Transverse colon (tissue), 4 donors: Measurements from ENCODE around the gene IDI1. TPM values are rescaled to one million over a fixed set of nuclear protein-coding genes. Genes with fewer than 3 reads are reported as not detected.

ENCODE experiments used
- DNase-seq: peaks from one replicate; pipeline ENCODE4 v3.0.0-alpha.2; 2019
- H3K27ac ChIP-seq, 4 donors: fragments of 200-600 bp; sonication (generic); 2 replicates each; pipeline ENCODE4 v1.5.1; 2016 to 2018; ENCODE audit warnings: inconsistent platforms in 4 of 4
- H3K27me3 ChIP-seq: fragments of 200-600 bp; sonication (generic); 2 replicates; pipeline ENCODE4 v1.5.1; 2017; ENCODE audit warnings: inconsistent platforms
- H3K36me3 ChIP-seq, 4 donors: fragments of 200-600 bp; sonication (generic); 2 replicates each; pipeline ENCODE4 v1.5.1; 2017 to 2019; ENCODE audit warnings: inconsistent platforms in 4 of 4
- H3K4me1 ChIP-seq, 4 donors: fragments of 200-600 bp; sonication (generic); 2 replicates each; pipeline ENCODE4 v1.5.1; 2017 to 2020; ENCODE audit warnings: inconsistent platforms in 4 of 4
- H3K4me3 ChIP-seq, 4 donors: fragments of 200-600 bp; sonication (generic); 1 replicate in 1 of 4; 2 replicates in 3 of 4; pipeline versions ENCODE4 v1.5.1 to v1.6.1; 2017 to 2019; ENCODE audit warnings: inconsistent platforms in 4 of 4
- H3K9me3 ChIP-seq, 2 donors: fragments of 200-600 bp; sonication (generic); 2 replicates each; pipeline ENCODE4 v1.5.1; 2017 to 2019; ENCODE audit warnings: inconsistent platforms in 2 of 2
- CTCF ChIP-seq, 5 experiments: fragments of 200-600 bp in 3 of 5; fragments of 450-650 bp in 2 of 5; sonication (generic) in 3 of 5; IDR thresholded peaks; 1 replicate in 2 of 5; 2 replicates in 3 of 5; pipeline ENCODE4 v1.5.1; 2016 to 2017; ENCODE audit warnings: antibody characterized with exemption in 5 of 5, inconsistent platforms in 3 of 5, mild to moderate bottlenecking in 2 of 5, moderate library complexity in 1 of 5
- EP300 ChIP-seq: sonication (generic); formaldehyde crosslinking; IDR thresholded peaks from one replicate; pipeline ENCODE4 v1.6.1; 2017; ENCODE audit warnings: antibody characterized with exemption, low read depth
- POLR2A ChIP-seq: fragments of 450-650 bp; IDR thresholded peaks from one replicate; pipeline ENCODE4 v1.6.1; 2016; ENCODE audit warnings: antibody characterized with exemption, mild to moderate bottlenecking, moderate library complexity
- POLR2AphosphoS5 ChIP-seq, 3 donors: sonication (generic); formaldehyde crosslinking; IDR thresholded peaks; one replicate each; pipeline ENCODE4 v1.6.1; 2016; ENCODE audit warnings: antibody characterized with exemption in 3 of 3
- WGBS, 2 donors: methylation state at CpG; one replicate each; pipeline ENCODE4 v1.1.5; 2018; ENCODE audit warnings: low coverage in 1 of 2; 5-methylcytosine and 5-hydroxymethylcytosine counted together
- in situ Hi-C, 4 donors: fragments of 200-750 bp; cut with MboI; loops; one replicate each; pipeline versions ENCODE4 v1.15.0 to v1.15.1; 2017; ENCODE audit warnings: low sequenced_read_pairs in 3 of 4, low pct_ligation_motif_present in 1 of 4, low pct_unique_long_range_greater_than_20kb in 1 of 4
- intact Hi-C: fragments of 100-400 bp; cut with DNase I; formaldehyde crosslinking; loops from one replicate; pipeline ENCODE4 v1.15.1; 2023; ENCODE audit warnings: low total_unique reads
- total RNA-seq, 4 donors: library from RNA; depleted of rRNA; stranded (reverse); fragments of >200 nt; gene quantifications; one replicate each; pipeline ENCODE4 v1.1.0, GENCODE V29; 2016

IDI1 gene
- total RNA-seq, 4 donors from 2014 or later, result 31.1 to 81.5 (median 57.1) TPM

GRCh38 chr10:1063232-1063865 is 14.4 kb upstream of the IDI1 start:
- in situ Hi-C loops (no loop called here), intact Hi-C loops (no loop called here)
- H3K9me3 ChIP-seq, result no peaks in the 10 kb centered on the region
- no peak for DNase-seq
- no peak overlapping the region for H3K4me3 ChIP-seq
- WGBS, 2 donors, result 50 to 74% methylated on average over 1 to 7 of the region's 7 CpGs
- no peaks in the 10 kb centered on the region for H3K27me3 ChIP-seq
- no peaks in the 10 kb centered on the region for H3K36me3 ChIP-seq
- TF ChIP-seq POLR2AphosphoS5 (IDR thresholded peaks at IDR 0.05), result no peak
- no peak for TF ChIP-seq POLR2A
- no peak overlapping the region for H3K27ac ChIP-seq
- H3K4me1 ChIP-seq, result peaks cover 0 to 1% (median 0%) of the 10 kb centered on the region in 4 donors

DNA sequence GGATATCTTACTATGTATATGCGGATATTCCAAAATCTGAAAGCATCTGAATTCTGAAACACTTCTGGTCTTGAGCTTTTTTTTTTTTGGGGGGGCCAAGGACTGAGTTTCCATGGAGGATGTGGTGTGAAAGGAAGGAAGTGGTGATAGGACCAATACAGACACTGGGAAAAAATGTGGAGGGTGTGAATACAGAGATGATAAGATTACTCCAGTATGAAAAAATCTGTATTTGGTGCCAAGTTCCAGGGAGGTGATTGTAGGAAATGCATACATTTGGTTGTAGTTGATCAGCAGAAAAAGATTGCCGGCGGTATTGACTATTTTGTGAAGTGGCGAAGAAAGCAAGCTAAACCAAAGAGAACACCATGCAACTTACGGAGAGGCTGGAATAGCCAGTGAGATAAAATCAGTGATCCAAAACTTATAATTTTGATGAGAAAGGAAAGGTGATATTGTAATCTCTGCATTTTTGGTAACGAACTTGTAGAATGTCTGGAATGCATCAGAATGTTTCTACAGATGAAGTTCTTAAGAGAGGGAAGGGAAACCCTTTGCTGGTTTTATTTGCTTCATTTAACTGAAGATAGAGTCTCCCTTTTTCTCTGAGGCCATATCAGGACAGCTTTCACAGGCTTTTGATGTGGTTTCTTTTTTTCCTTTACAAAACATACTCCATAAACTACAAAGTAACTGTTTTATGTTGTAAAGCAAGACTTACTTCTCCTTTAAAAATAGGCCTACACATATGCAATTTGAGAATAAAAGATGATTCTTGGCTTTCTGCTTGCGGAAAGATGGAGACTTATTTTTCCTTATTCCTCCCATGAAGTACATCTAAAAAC is 13.2 kb upstream of the IDI1 start:
- TF ChIP-seq POLR2A, result no peak
- TF ChIP-seq POLR2AphosphoS5 (IDR thresholded peaks at IDR 0.05), result no peak
- no peak for TF ChIP-seq CTCF (IDR thresholded peaks at IDR 0.05)
- no peak for TF ChIP-seq EP300
- Histone ChIP-seq H3K9me3 (no peaks in the 10 kb centered on the region), H3K4me1 (peaks cover 3 to 12% (median 10%) of the 10 kb centered on the region in 4 donors), H3K36me3 (no peaks in the 10 kb centered on the region), H3K4me3 (no peak overlapping the region), H3K27ac (no peak overlapping the region), H3K27me3 (no peaks in the 10 kb centered on the region)
- WGBS, 2 donors, result 91 to 97% methylated on average over 6 to 7 of the region's 7 CpGs
- DNase-seq, result no peak
- in situ Hi-C loops (no loop called here), intact Hi-C loops (no loop called here)

GRCh38 chr10:1059902-1060301 is 11.0 kb upstream of the IDI1 start:
- Histone ChIP-seq H3K9me3 (no peaks in the 10 kb centered on the region), H3K36me3 (no peaks in the 10 kb centered on the region), H3K27me3 (no peaks in the 10 kb centered on the region), H3K27ac (no peak overlapping the region), H3K4me3 (no peak overlapping the region), H3K4me1 (peaks cover 8 to 19% (median 18%) of the 10 kb centered on the region in 4 donors)
- intact Hi-C loops, result no loop called here
- in situ Hi-C loops, result no loop called here
- no peak for DNase-seq
- WGBS, 2 donors, result 90 to 96% methylated on average over 2 to 8 of the region's 8 CpGs
- TF ChIP-seq POLR2A, result no peak
- TF ChIP-seq CTCF (IDR thresholded peaks at IDR 0.05), result no peak
- no peak for TF ChIP-seq POLR2AphosphoS5 (IDR thresholded peaks at IDR 0.05)
- TF ChIP-seq EP300, result no peak

GRCh38 chr10:1058017-1058416 is 9.1 kb upstream of the IDI1 start:
- Histone ChIP-seq H3K27me3 (no peaks in the 10 kb centered on the region), H3K27ac (peak overlapping the region in 1 of 4 donors; percentile 95), H3K36me3 (no peaks in the 10 kb centered on the region), H3K4me1 (peaks cover 18 to 33% (median 24%) of the 10 kb centered on the region in 4 donors), H3K4me3 (no peak overlapping the region), H3K9me3 (no peaks in the 10 kb centered on the region)
- in situ Hi-C loops, result no loop called here
- intact Hi-C loops, result no loop called here
- TF ChIP-seq POLR2A, result no peak
- TF ChIP-seq EP300, result no peak
- no peak for TF ChIP-seq CTCF (IDR thresholded peaks at IDR 0.05)
- no peak for TF ChIP-seq POLR2AphosphoS5 (IDR thresholded peaks at IDR 0.05)
- DNase-seq, result no peak
- WGBS, 2 donors, result 60 to 71% methylated on average over 5 to 7 of the region's 7 CpGs
